GM20431 (cell line): Measurements from ENCODE around the gene CCNG1.

Experiments
- in situ Hi-C: fragments of 300-500 bp; cut with MseI, MboI; formaldehyde crosslinking; loops from one replicate; pipeline ENCODE4 v1.15.0; 2020; ENCODE audit warnings: low sequenced_read_pairs; ENCODE audit not compliant: unreplicated experiment

The CCNG1 gene

GRCh38 chr5:163478126-163478981 lies 41.0 kb downstream of the CCNG1 start:
- in situ Hi-C loops, result no loop called here

- in situ Hi-C loops, result no loop called here
Observed at GRCh38 chr5:163478982-163479271, 41.5 kb downstream of the CCNG1 start.

- in situ Hi-C loops, result no loop called here
Observed at GRCh38 chr5:163489055-163489744, 51.8 kb downstream of the CCNG1 start.

DNA sequence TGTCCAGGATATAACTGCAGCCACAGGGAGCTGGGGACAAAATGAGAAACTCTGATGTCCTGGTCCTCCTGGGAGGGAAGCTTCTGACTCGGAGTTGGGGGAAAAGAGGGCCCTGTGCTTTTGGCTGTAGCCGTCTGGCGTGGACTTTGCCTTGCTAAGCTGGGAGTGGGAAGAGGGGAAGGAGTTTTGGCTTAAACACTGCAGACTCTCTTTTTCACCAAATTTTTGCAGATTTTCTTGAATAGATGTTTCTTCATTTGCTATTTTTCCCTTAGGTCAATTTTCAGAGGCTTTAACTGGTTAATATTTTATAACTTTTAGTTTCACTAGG lies 52.3 kb downstream of the CCNG1 start:
- in situ Hi-C loops, result no loop called here
